B cell (primary cell): Measurements from ENCODE around the gene C2CD4A. TPM values are rescaled to one million over a fixed set of nuclear protein-coding genes. Genes with fewer than 3 reads are reported as not detected.

Experiments
- ATAC-seq: fragments of 200-7000 bp; cut with Tn5 transposase; one replicate; pipeline ENCODE4 v1.10.0; 2021; ENCODE audit warnings: low read depth, mild to moderate bottlenecking, moderate number of reproducible peaks, moderate library complexity
- CTCF ChIA-PET: fragments of 350-600 bp; sonication (Branson Sonifier 250); formaldehyde crosslinking; loops from one replicate; lab custom pipeline; 2021; ENCODE audit warnings: antibody characterized with exemption, inconsistent platforms; lab: Charles Lee
- POLR2A ChIA-PET: fragments of 350-600 bp; sonication (Branson Sonifier 250); formaldehyde crosslinking; loops from one replicate; lab custom pipeline; 2021; ENCODE audit warnings: antibody characterized with exemption; lab: Charles Lee
- DNase-seq: peaks from one replicate; pipeline ENCODE4 v3.0.0; 2013
- H2AFZ ChIP-seq: 2 replicates; pipeline ENCODE4 v1.6.1; 2012; ENCODE audit warnings: mild to moderate bottlenecking, low read depth, low read length; ENCODE audit not compliant: insufficient read depth, poor library complexity, severe bottlenecking
- H3K27ac ChIP-seq, 2 donors: 1 replicate in 1 of 2; 2 replicates in 1 of 2; pipeline ENCODE4 v1.5.1; 2012 to 2013; ENCODE audit warnings: low read length in 2 of 2, mild to moderate bottlenecking in 2 of 2, moderate library complexity in 1 of 2
- H3K27me3 ChIP-seq, 4 experiments: fragments of 200-600 bp in 1 of 4; sonication (generic) in 1 of 4; replicated peaks in 1 of 4; 1 replicate in 2 of 4; 2 replicates in 2 of 4; pipeline versions ENCODE4 v1.6.1 to v1.7.0; 2013 to 2016; ENCODE audit warnings: low read length in 3 of 4, mild to moderate bottlenecking in 2 of 4, mixed read lengths in 1 of 4, moderate library complexity in 1 of 4; ENCODE audit not compliant: insufficient read depth in 4 of 4, control insufficient read depth in 3 of 4; ENCODE audit errors: control extremely low read depth in 1 of 4
- H3K36me3 ChIP-seq, 2 experiments: replicated peaks in 1 of 2; 1 replicate in 1 of 2; 2 replicates in 1 of 2; pipeline versions ENCODE4 v1.6.1 to v1.7.1; 2013; ENCODE audit warnings: low read length in 1 of 2; ENCODE audit not compliant: insufficient read depth in 2 of 2, control insufficient read depth in 1 of 2; ENCODE audit errors: control extremely low read depth in 1 of 2, extremely low read depth in 1 of 2
- H3K4me1 ChIP-seq, 2 donors: fragments of 200-600 bp in 1 of 2; sonication (generic) in 1 of 2; 1 replicate in 1 of 2; 2 replicates in 1 of 2; pipeline versions ENCODE4 v1.5.1 to v1.6.1; 2013 to 2017; ENCODE audit warnings: low read length in 2 of 2; ENCODE audit not compliant: control insufficient read depth in 2 of 2, insufficient read depth in 2 of 2
- H3K4me2 ChIP-seq: replicated peaks from 2 replicates; pipeline ENCODE3; 2012; ENCODE audit warnings: mild to moderate bottlenecking, low read depth, low read length; ENCODE audit not compliant: poor library complexity, severe bottlenecking
- H3K4me3 ChIP-seq, 5 experiments: fragments of 200-600 bp in 1 of 5; sonication (generic) in 1 of 5; 1 replicate in 3 of 5; 2 replicates in 2 of 5; pipeline versions ENCODE4 v1.5.1 to v1.7.0; 2011 to 2016; ENCODE audit warnings: low read length in 4 of 5, mild to moderate bottlenecking in 4 of 5, low read depth in 2 of 5, control low read depth in 1 of 5, moderate library complexity in 1 of 5; ENCODE audit not compliant: insufficient read depth in 1 of 5; ENCODE audit errors: control extremely low read depth in 1 of 5, extremely low read depth in 1 of 5
- H3K79me2 ChIP-seq: fragments of 200-600 bp; sonication (generic); one replicate; pipeline ENCODE4 v1.6.0; 2016; ENCODE audit warnings: low read length; ENCODE audit not compliant: control insufficient read depth, insufficient read depth
- H3K9ac ChIP-seq: fragments of 200-600 bp; sonication (generic); 2 replicates; pipeline ENCODE4 v1.6.1; 2017; ENCODE audit warnings: mild to moderate bottlenecking, low read length, moderate library complexity
- H3K9me3 ChIP-seq, 3 donors: one replicate each; pipeline versions ENCODE4 v1.6.1 to v1.7.1; 2013; ENCODE audit warnings: low read length in 2 of 3; ENCODE audit not compliant: control insufficient read depth in 2 of 3, insufficient read depth in 1 of 3; ENCODE audit errors: control extremely low read depth in 1 of 3
- H4K20me1 ChIP-seq: 2 replicates; pipeline ENCODE4 v1.6.0; 2012; ENCODE audit warnings: mild to moderate bottlenecking, low read length; ENCODE audit not compliant: insufficient read depth, control insufficient read depth, poor library complexity, severe bottlenecking
- H3K27ac Mint-ChIP-seq: one replicate; pipeline ENCODE4 v1.8.0; 2021; ENCODE audit warnings: mixed read lengths
- H3K27me3 Mint-ChIP-seq: one replicate; pipeline ENCODE4 v1.8.0; 2021; ENCODE audit warnings: mixed read lengths
- H3K4me1 Mint-ChIP-seq: one replicate; pipeline ENCODE4 v1.8.0; 2021; ENCODE audit warnings: mixed read lengths
- H3K4me3 Mint-ChIP-seq: one replicate; pipeline ENCODE4 v1.8.0; 2021; ENCODE audit warnings: mixed read lengths
- H3K9me3 Mint-ChIP-seq: one replicate; pipeline ENCODE4 v1.8.0; 2022; ENCODE audit warnings: mixed read lengths; ENCODE audit not compliant: insufficient read depth
- CTCF ChIP-seq: fragments of 200-600 bp; IDR thresholded peaks from one replicate; pipeline ENCODE4 v1.8.0; 2022; ENCODE audit warnings: antibody characterized with exemption, mild to moderate bottlenecking
- EZH2 ChIP-seq: IDR thresholded peaks from 2 replicates; pipeline ENCODE4 v1.6.1; 2012; ENCODE audit warnings: borderline replicate concordance, low read depth, mild to moderate bottlenecking, moderate library complexity, low read length; ENCODE audit not compliant: insufficient read depth, poor library complexity, severe bottlenecking
- WGBS: methylation state at CpG from one replicate; pipeline ENCODE4 v1.1.5; 2013; ENCODE audit warnings: missing lambda C conversion rate; ENCODE audit not compliant: insufficient coverage; 5-methylcytosine and 5-hydroxymethylcytosine counted together
- intact Hi-C: fragments of 100-400 bp; cut with micrococcal nuclease; formaldehyde crosslinking; loops from one replicate; pipeline ENCODE4 v1.10.0; 2022
- polyA plus RNA-seq: library from polyadenylated mRNA; depleted of rRNA; stranded (reverse); fragments of >200 nt; gene quantifications from 2 replicates; pipeline ENCODE4 v1.2.3, GENCODE V29; 2012
- total RNA-seq, 2 donors: library from RNA; stranded (reverse); fragments of 120-200 nt in 1 of 2; gene quantifications; 1 replicate in 1 of 2; 2 replicates in 1 of 2; pipeline versions ENCODE4 v1.2.3 to v1.2.4, GENCODE V29; 2013 to 2022

C2CD4A gene
- total and polyA plus RNA-seq, 2 donors (not counting 1 experiment from before 2014, with no cell fraction given) = not detected

GRCh38 chr15:62053439-62054085 lies 13.2 kb upstream of the C2CD4A start:
- Mint-ChIP-seq H3K4me1 (peaks cover 62% of the 10 kb centered on the region), H3K4me3 (peak overlapping the region; percentile 13), H3K9me3 (no peaks in the 10 kb centered on the region), H3K27me3 (no peaks in the 10 kb centered on the region), H3K27ac (no peak overlapping the region)
- H3K36me3 ChIP-seq = peaks cover 2 to 11% of the 10 kb centered on the region in 2 experiments
- peaks cover 39% of the 10 kb centered on the region for H4K20me1 ChIP-seq
- ATAC-seq (no peak), DNase-seq (no peak)
- H3K4me3 ChIP-seq = no peak overlapping the region
- ChIA-PET CTCF (interaction anchor here (0.9 to 1.2 kb wide), 3 partner anchors 18 to 26 kb away, joined by 4 to 5 read pairs (median 4); no protein-coding TSS in a partner anchor), POLR2A (no interaction called here)
- peaks cover 24 to 37% of the 10 kb centered on the region in 2 donors for H3K4me1 ChIP-seq
- TF ChIP-seq EZH2 (no peak), CTCF (no peak)
- H3K4me2 ChIP-seq = peak overlapping the region; percentile 13
- H2AFZ ChIP-seq = no peak overlapping the region
- H3K27ac ChIP-seq = peak overlapping the region in 1 of 2 donors; percentile 65
- H3K27me3 ChIP-seq = no peaks in the 10 kb centered on the region
- WGBS = 84% methylated on average over 4 of the region's 5 CpGs
- intact Hi-C loops = loop anchor here (2.0 kb wide), 1 partner anchor 19 kb away; no protein-coding TSS in a partner anchor
- peaks cover 88% of the 10 kb centered on the region for H3K79me2 ChIP-seq
- H3K9ac ChIP-seq = no peak overlapping the region
- H3K9me3 ChIP-seq = peaks cover 0 to 1% (median 0%) of the 10 kb centered on the region in 3 donors

- H3K9me3 ChIP-seq = no peaks in the 10 kb centered on the region
- Mint-ChIP-seq H3K9me3 (no peaks in the 10 kb centered on the region), H3K4me3 (no peak overlapping the region), H3K27ac (no peak overlapping the region), H3K4me1 (peaks cover 63% of the 10 kb centered on the region), H3K27me3 (no peaks in the 10 kb centered on the region)
- H3K4me2 ChIP-seq = no peak overlapping the region
- no peaks in the 10 kb centered on the region for H3K27me3 ChIP-seq
- no peak for DNase-seq
- no peak for ATAC-seq
- H3K4me3 ChIP-seq = no peak overlapping the region
- H3K9ac ChIP-seq = no peak overlapping the region
- 96% methylated on average over 3 of the region's 5 CpGs for WGBS
- peaks cover 39% of the 10 kb centered on the region for H4K20me1 ChIP-seq
- no peak overlapping the region for H2AFZ ChIP-seq
- peaks cover 100% of the 10 kb centered on the region for H3K79me2 ChIP-seq
- H3K4me1 ChIP-seq = peaks cover 31 to 43% of the 10 kb centered on the region in 2 donors
- H3K36me3 ChIP-seq = peaks cover 2 to 11% of the 10 kb centered on the region in 2 experiments
- no peak overlapping the region for H3K27ac ChIP-seq
- ChIA-PET POLR2A (no interaction called here), CTCF (no interaction called here)
- no peak for TF ChIP-seq EZH2
- TF ChIP-seq CTCF = no peak
- intact Hi-C loops = no loop called here
Measured at GRCh38 chr15:62054979-62055378, 11.8 kb upstream of the C2CD4A start.
